ENCODE measurements around the gene INPP4B.
A peak's percentile ranks its signal among the peaks of the same experiment; 100 is the strongest.

The INPP4B gene

GRCh38 chr4:142824368-142824767 is 21.7 kb downstream of the INPP4B start:
- no peak overlapping the region for H3K56ac ChIP-seq (ENCODE audit: low read length)
- no peak for DNase-seq
- H3K36me3 ChIP-seq (ENCODE audit: control insufficient read depth, insufficient read depth, low read length), result no peaks in the 10 kb centered on the region
- H3K4me2 ChIP-seq (ENCODE audit: low read length), result no peak overlapping the region
- no peak overlapping the region for H4K5ac ChIP-seq (ENCODE audit: low read length)
- no peak overlapping the region for H3K9ac ChIP-seq (ENCODE audit: low read length)
- no peak overlapping the region for H2BK15ac ChIP-seq (replicated peaks; ENCODE audit: low read depth)
- no peak overlapping the region for H2BK5ac ChIP-seq (ENCODE audit: low read length)
- no peak overlapping the region for H2BK120ac ChIP-seq (ENCODE audit: low read depth, low read length)
- no peaks in the 10 kb centered on the region for H3K79me2 ChIP-seq (ENCODE audit: control insufficient read depth, insufficient read depth, low read length)
- no peak overlapping the region for H3K23ac ChIP-seq (ENCODE audit: low read length)
- H3K27ac ChIP-seq (ENCODE audit: low read depth, low read length), result no peak overlapping the region
- H3K4me1 ChIP-seq (ENCODE audit: control insufficient read depth, low read depth, low read length), result no peaks in the 10 kb centered on the region
- H3K4me3 ChIP-seq (ENCODE audit: low read length), result no peak overlapping the region
- WGBS (ENCODE audit: extremely low coverage, insufficient coverage, low lambda C conversion rate), result no CpG with 5 or more reads among the region's 1 CpG
- no peaks in the 10 kb centered on the region for H3K79me1 ChIP-seq (ENCODE audit: low read length)
- no peak overlapping the region for H2AK5ac ChIP-seq (ENCODE audit: low read length)
- no peak overlapping the region for H3K18ac ChIP-seq (ENCODE audit: low read length)
- H3K4ac ChIP-seq (ENCODE audit: low read depth, low read length), result no peak overlapping the region
- no peak overlapping the region for H4K8ac ChIP-seq (ENCODE audit: low read depth, low read length)
- no peaks in the 10 kb centered on the region for H3K27me3 ChIP-seq (ENCODE audit: insufficient read depth, low read length, poor library complexity)

DNA sequence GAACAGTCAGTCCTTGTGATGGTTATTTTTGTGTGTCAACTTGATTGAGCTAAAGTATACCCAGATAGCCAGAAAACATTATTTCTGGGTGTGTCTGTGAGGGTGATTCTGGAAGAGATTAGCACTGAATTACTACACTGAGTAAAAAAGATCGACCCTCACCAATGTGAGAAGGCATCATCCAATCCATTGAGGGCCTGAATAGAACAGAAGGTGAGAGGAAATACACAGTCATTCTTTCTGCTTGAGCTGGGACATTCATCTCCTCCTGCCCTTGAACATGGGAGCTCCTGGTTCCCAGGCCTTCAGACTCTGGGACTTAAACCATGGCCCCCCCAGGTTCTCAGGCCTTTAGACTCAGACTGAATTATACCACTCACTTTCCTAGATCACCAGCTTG is 22.3 kb downstream of the INPP4B start:
- Histone ChIP-seq H3K27ac (ENCODE audit: low read depth, low read length) (no peak overlapping the region), H2BK15ac (replicated peaks; ENCODE audit: low read depth) (no peak overlapping the region), H3K79me2 (ENCODE audit: control insufficient read depth, insufficient read depth, low read length) (no peaks in the 10 kb centered on the region), H3K4me3 (ENCODE audit: low read length) (no peak overlapping the region), H3K9ac (ENCODE audit: low read length) (no peak overlapping the region), H3K4me2 (ENCODE audit: low read length) (no peak overlapping the region), H3K79me1 (ENCODE audit: low read length) (no peaks in the 10 kb centered on the region), H3K4me1 (ENCODE audit: control insufficient read depth, low read depth, low read length) (no peaks in the 10 kb centered on the region), H2BK120ac (ENCODE audit: low read depth, low read length) (no peak overlapping the region), H3K4ac (ENCODE audit: low read depth, low read length) (no peak overlapping the region), H2BK5ac (ENCODE audit: low read length) (no peak overlapping the region), H3K27me3 (ENCODE audit: insufficient read depth, low read length, poor library complexity) (no peaks in the 10 kb centered on the region), H3K18ac (ENCODE audit: low read length) (no peak overlapping the region), H2AK5ac (ENCODE audit: low read length) (no peak overlapping the region), H3K23ac (ENCODE audit: low read length) (no peak overlapping the region), H4K5ac (ENCODE audit: low read length) (no peak overlapping the region), H4K8ac (ENCODE audit: low read depth, low read length) (no peak overlapping the region), H3K56ac (ENCODE audit: low read length) (no peak overlapping the region), H3K36me3 (ENCODE audit: control insufficient read depth, insufficient read depth, low read length) (no peaks in the 10 kb centered on the region)
- DNase-seq, result no peak
- WGBS (ENCODE audit: extremely low coverage, insufficient coverage, low lambda C conversion rate), result no CpG with 5 or more reads among the region's 1 CpG

GRCh38 chr4:142818476-142818875 is 27.6 kb downstream of the INPP4B start:
- Histone ChIP-seq H4K8ac (ENCODE audit: low read depth, low read length) (no peak overlapping the region), H3K27ac (ENCODE audit: low read depth, low read length) (no peak overlapping the region), H3K56ac (ENCODE audit: low read length) (no peak overlapping the region), H3K23ac (ENCODE audit: low read length) (no peak overlapping the region), H3K4me1 (ENCODE audit: control insufficient read depth, low read depth, low read length) (no peaks in the 10 kb centered on the region), H3K79me2 (ENCODE audit: control insufficient read depth, insufficient read depth, low read length) (no peaks in the 10 kb centered on the region), H4K5ac (ENCODE audit: low read length) (no peak overlapping the region), H3K9ac (ENCODE audit: low read length) (no peak overlapping the region), H3K4me3 (ENCODE audit: low read length) (no peak overlapping the region), H2BK15ac (replicated peaks; ENCODE audit: low read depth) (no peak overlapping the region), H3K27me3 (ENCODE audit: insufficient read depth, low read length, poor library complexity) (no peaks in the 10 kb centered on the region), H3K4ac (ENCODE audit: low read depth, low read length) (no peak overlapping the region), H2AK5ac (ENCODE audit: low read length) (no peak overlapping the region), H3K79me1 (ENCODE audit: low read length) (no peaks in the 10 kb centered on the region), H3K4me2 (ENCODE audit: low read length) (no peak overlapping the region), H3K18ac (ENCODE audit: low read length) (no peak overlapping the region), H3K36me3 (ENCODE audit: control insufficient read depth, insufficient read depth, low read length) (no peaks in the 10 kb centered on the region), H2BK120ac (ENCODE audit: low read depth, low read length) (no peak overlapping the region), H2BK5ac (ENCODE audit: low read length) (no peak overlapping the region)
- WGBS (ENCODE audit: extremely low coverage, insufficient coverage, low lambda C conversion rate), result no CpG with 5 or more reads among the region's 4 CpGs
- no peak for DNase-seq

DNA sequence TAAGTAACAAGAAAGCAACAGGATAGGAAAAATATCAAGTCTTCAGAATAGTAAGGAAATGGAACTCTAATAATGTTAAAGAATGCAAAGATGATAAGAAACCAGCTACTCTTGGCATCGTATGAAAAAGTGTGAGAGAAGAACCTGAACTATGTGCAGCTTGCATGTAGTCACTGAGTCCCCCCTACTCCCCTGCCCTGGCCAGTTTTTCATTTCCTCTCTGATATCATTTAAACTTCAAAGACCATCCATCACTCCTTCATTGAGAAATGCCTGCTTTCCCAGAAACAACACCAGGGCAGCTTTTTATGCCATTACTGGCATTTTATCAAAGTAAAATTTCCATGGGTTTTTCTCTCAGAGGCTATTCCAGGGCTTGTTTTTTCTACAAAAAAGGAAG is 28.1 kb downstream of the INPP4B start:
- no peak overlapping the region for H3K27ac ChIP-seq (ENCODE audit: low read depth, low read length)
- no peak overlapping the region for H2AK5ac ChIP-seq (ENCODE audit: low read length)
- no peaks in the 10 kb centered on the region for H3K79me2 ChIP-seq (ENCODE audit: control insufficient read depth, insufficient read depth, low read length)
- H3K4me2 ChIP-seq (ENCODE audit: low read length), result no peak overlapping the region
- no peak overlapping the region for H3K9ac ChIP-seq (ENCODE audit: low read length)
- no peaks in the 10 kb centered on the region for H3K4me1 ChIP-seq (ENCODE audit: control insufficient read depth, low read depth, low read length)
- no peaks in the 10 kb centered on the region for H3K36me3 ChIP-seq (ENCODE audit: control insufficient read depth, insufficient read depth, low read length)
- no peak overlapping the region for H3K4me3 ChIP-seq (ENCODE audit: low read length)
- H3K27me3 ChIP-seq (ENCODE audit: insufficient read depth, low read length, poor library complexity), result no peaks in the 10 kb centered on the region
- H2BK120ac ChIP-seq (ENCODE audit: low read depth, low read length), result no peak overlapping the region
- H2BK15ac ChIP-seq (replicated peaks; ENCODE audit: low read depth), result no peak overlapping the region
- no peak overlapping the region for H2BK5ac ChIP-seq (ENCODE audit: low read length)
- no peak overlapping the region for H3K56ac ChIP-seq (ENCODE audit: low read length)
- DNase-seq, result no peak
- no peak overlapping the region for H3K18ac ChIP-seq (ENCODE audit: low read length)
- no peak overlapping the region for H4K5ac ChIP-seq (ENCODE audit: low read length)
- WGBS (ENCODE audit: extremely low coverage, insufficient coverage, low lambda C conversion rate), result no CpG with 5 or more reads among the region's 1 CpG
- H3K4ac ChIP-seq (ENCODE audit: low read depth, low read length), result no peak overlapping the region
- no peaks in the 10 kb centered on the region for H3K79me1 ChIP-seq (ENCODE audit: low read length)
- H3K23ac ChIP-seq (ENCODE audit: low read length), result no peak overlapping the region
- H4K8ac ChIP-seq (ENCODE audit: low read depth, low read length), result no peak overlapping the region

GRCh38 chr4:142817442-142817841 is 28.7 kb downstream of the INPP4B start:
- H2BK120ac ChIP-seq (ENCODE audit: low read depth, low read length), result no peak overlapping the region
- H3K23ac ChIP-seq (ENCODE audit: low read length), result no peak overlapping the region
- no CpG with 5 or more reads among the region's 6 CpGs for WGBS (ENCODE audit: extremely low coverage, insufficient coverage, low lambda C conversion rate)
- no peak overlapping the region for H3K18ac ChIP-seq (ENCODE audit: low read length)
- H3K4ac ChIP-seq (ENCODE audit: low read depth, low read length), result no peak overlapping the region
- H3K36me3 ChIP-seq (ENCODE audit: control insufficient read depth, insufficient read depth, low read length), result no peaks in the 10 kb centered on the region
- DNase-seq, result peak; percentile 24
- H2AK5ac ChIP-seq (ENCODE audit: low read length), result no peak overlapping the region
- H3K27ac ChIP-seq (ENCODE audit: low read depth, low read length), result no peak overlapping the region
- no peaks in the 10 kb centered on the region for H3K79me1 ChIP-seq (ENCODE audit: low read length)
- no peaks in the 10 kb centered on the region for H3K79me2 ChIP-seq (ENCODE audit: control insufficient read depth, insufficient read depth, low read length)
- H3K4me3 ChIP-seq (ENCODE audit: low read length), result no peak overlapping the region
- no peak overlapping the region for H4K5ac ChIP-seq (ENCODE audit: low read length)
- no peaks in the 10 kb centered on the region for H3K4me1 ChIP-seq (ENCODE audit: control insufficient read depth, low read depth, low read length)
- H3K56ac ChIP-seq (ENCODE audit: low read length), result no peak overlapping the region
- no peak overlapping the region for H4K8ac ChIP-seq (ENCODE audit: low read depth, low read length)
- no peak overlapping the region for H3K4me2 ChIP-seq (ENCODE audit: low read length)
- no peak overlapping the region for H2BK15ac ChIP-seq (replicated peaks; ENCODE audit: low read depth)
- H2BK5ac ChIP-seq (ENCODE audit: low read length), result no peak overlapping the region
- no peak overlapping the region for H3K9ac ChIP-seq (ENCODE audit: low read length)
- H3K27me3 ChIP-seq (ENCODE audit: insufficient read depth, low read length, poor library complexity), result no peaks in the 10 kb centered on the region

- no peak overlapping the region for H3K56ac ChIP-seq (ENCODE audit: low read length)
- peak; percentile 47 for DNase-seq
- no peaks in the 10 kb centered on the region for H3K79me2 ChIP-seq (ENCODE audit: control insufficient read depth, insufficient read depth, low read length)
These were observed 30.3 kb downstream of the INPP4B start for GRCh38 chr4:142815834-142816233.

More at GRCh38 chr4:142815834-142816233, 30.3 kb downstream of the INPP4B start:
- H2BK15ac ChIP-seq (replicated peaks; ENCODE audit: low read depth), result no peak overlapping the region
- no peak overlapping the region for H2BK120ac ChIP-seq (ENCODE audit: low read depth, low read length)
- H3K4me3 ChIP-seq (ENCODE audit: low read length), result no peak overlapping the region
- H3K23ac ChIP-seq (ENCODE audit: low read length), result no peak overlapping the region
- no CpG with 5 or more reads among the region's 1 CpG for WGBS (ENCODE audit: extremely low coverage, insufficient coverage, low lambda C conversion rate)
- no peak overlapping the region for H3K18ac ChIP-seq (ENCODE audit: low read length)
- H3K4ac ChIP-seq (ENCODE audit: low read depth, low read length), result no peak overlapping the region
- no peak overlapping the region for H4K8ac ChIP-seq (ENCODE audit: low read depth, low read length)
- H3K27ac ChIP-seq (ENCODE audit: low read depth, low read length), result no peak overlapping the region
- H3K9ac ChIP-seq (ENCODE audit: low read length), result no peak overlapping the region
- H3K4me1 ChIP-seq (ENCODE audit: control insufficient read depth, low read depth, low read length), result no peaks in the 10 kb centered on the region
- H3K27me3 ChIP-seq (ENCODE audit: insufficient read depth, low read length, poor library complexity), result no peaks in the 10 kb centered on the region
- no peaks in the 10 kb centered on the region for H3K36me3 ChIP-seq (ENCODE audit: control insufficient read depth, insufficient read depth, low read length)
- no peak overlapping the region for H3K4me2 ChIP-seq (ENCODE audit: low read length)
- H2AK5ac ChIP-seq (ENCODE audit: low read length), result no peak overlapping the region
- H2BK5ac ChIP-seq (ENCODE audit: low read length), result no peak overlapping the region
- no peak overlapping the region for H4K5ac ChIP-seq (ENCODE audit: low read length)
- no peaks in the 10 kb centered on the region for H3K79me1 ChIP-seq (ENCODE audit: low read length)
